Left lobe of liver (tissue), 2 donors: ENCODE data around the gene OR10G7. TPM values are rescaled to one million over a fixed set of nuclear protein-coding genes. Genes with fewer than 3 reads are reported as not detected.
"Not testable (repeated sequence)": the region's sequence is repeated elsewhere in the genome, so short reads cannot be mapped to it uniquely, and the experiment has no call there.

Experiments
- ATAC-seq: fragments of 200-7000 bp; cut with Tn5 transposase; one replicate; pipeline ENCODE4 v1.9.1; 2020; ENCODE audit warnings: mild to moderate bottlenecking, moderate library complexity
- DNase-seq: peaks from one replicate; pipeline ENCODE4 v3.0.0-alpha.2; 2020; ENCODE audit warnings: low spot score
- total RNA-seq: library from RNA; stranded (reverse); gene quantifications from one replicate; pipeline ENCODE4 v1.2.1, GENCODE V29; 2021
- donor health status: DM: no; HTN: no; CAD: no; lungs with moderate emphysema.
- donor health status: DM: no; HTN: yes; CAD: no.

The OR10G7 gene
- total RNA-seq, 1 donor from 2014 or later = not detected

GRCh38 chr11:124050748-124051147 is 9.6 kb upstream of the OR10G7 start:
- ATAC-seq (no peak), DNase-seq (no peak)

GRCh38 chr11:124043420-124043819 is 2.3 kb upstream of the OR10G7 start:
- ATAC-seq (no peak), DNase-seq (no peak)

DNA sequence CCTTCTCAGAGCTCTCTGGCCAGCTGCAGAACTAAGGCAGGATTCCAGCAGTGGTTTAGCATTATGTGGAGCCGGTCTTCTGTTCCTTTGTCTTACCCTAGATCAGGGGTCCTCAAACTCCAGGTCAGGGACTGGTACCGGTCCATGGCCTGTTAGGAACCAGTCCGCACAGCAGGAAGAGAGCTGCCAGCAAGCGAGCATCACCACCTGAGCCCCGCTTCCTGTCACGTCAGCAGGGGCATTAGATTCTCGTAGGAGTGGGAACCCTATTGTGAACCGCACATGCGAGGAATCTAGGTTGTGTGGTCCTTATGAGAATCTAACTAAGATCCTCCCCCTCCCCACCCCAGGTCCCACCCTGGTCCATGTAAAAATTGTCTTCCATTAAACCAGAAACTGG is 1.6 kb downstream of the OR10G7 start:
- no peak for ATAC-seq
- DNase-seq = no peak

GRCh38 chr11:124036666-124037065 is 4.5 kb downstream of the OR10G7 start:
- no peak for DNase-seq
- no peak for ATAC-seq

- DNase-seq (no peak), ATAC-seq (no peak)
Observed at GRCh38 chr11:124026498-124026897, 14.6 kb downstream of the OR10G7 start, which contains the start of gene OR10G8. Gene OR10G8, plus strand, starts transcription at chr11:124026798. Its CDS starts 2,825 bp downstream, at chr11:124029623.

GRCh38 chr11:124015837-124016236 is 25.3 kb downstream of the OR10G7 start:
- ATAC-seq, DNase-seq: not testable (repeated sequence)

- DNase-seq = no peak
- no peak for ATAC-seq
Observed at GRCh38 chr11:124012697-124013096, 28.4 kb downstream of the OR10G7 start, which contains the start of gene OR10G4. Gene OR10G4, plus strand, starts transcription at chr11:124012997. Its CDS starts 2,578 bp downstream, at chr11:124015575.

DNA sequence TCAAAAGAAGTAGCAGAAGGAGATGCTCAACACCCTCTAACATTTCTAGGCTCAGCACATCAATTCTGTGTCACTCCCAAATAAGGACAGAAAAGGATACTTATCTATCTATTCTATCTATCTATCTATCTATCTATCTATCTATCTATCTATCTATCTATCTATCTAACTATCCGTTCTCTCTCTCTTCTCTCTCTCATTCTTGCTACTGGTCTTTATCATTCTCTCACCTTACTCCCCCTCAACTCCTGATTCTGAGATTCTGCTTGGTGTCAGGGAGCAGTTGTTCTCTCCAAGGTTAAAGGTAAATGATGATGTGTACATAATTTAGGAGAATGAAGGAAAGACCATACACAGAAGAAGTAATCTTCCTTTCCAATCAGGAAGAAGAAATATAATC is 46.0 kb downstream of the OR10G7 start, which contains the start of gene OR10G6:
TSS of gene OR10G6 (minus strand) at position 43 of the 400 bp plus-strand sequence. CDS start at position 43, 0 bp downstream.
- DNase-seq = no peak
- no peak for ATAC-seq

Other genes starting within 250 kb of the OR10G7 start
- gene OR6M1, start 235.0 kb downstream of the OR10G7 start, total RNA-seq = not detected
- gene TMEM225, start 155.7 kb downstream of the OR10G7 start, total RNA-seq = not detected
- not detected for gene OR8D4, start 139.2 kb downstream of the OR10G7 start, total RNA-seq
- gene OR4D5, start 101.7 kb downstream of the OR10G7 start, total RNA-seq = not detected
- not detected for gene OR6T1, start 97.5 kb downstream of the OR10G7 start, total RNA-seq
- gene OR10S1, start 63.5 kb downstream of the OR10G7 start, total RNA-seq = not detected
- gene OR10G6, start 46.2 kb downstream of the OR10G7 start, total RNA-seq = not detected
- not detected for gene OR10G4, start 28.3 kb downstream of the OR10G7 start, total RNA-seq
- not detected for gene OR10G9, start 18.3 kb downstream of the OR10G7 start, total RNA-seq
- gene OR10G8, start 14.5 kb downstream of the OR10G7 start, total RNA-seq = not detected
- gene VWA5A, start 74.1 kb upstream of the OR10G7 start, total RNA-seq = 3.4 TPM
- gene OR10D3, start 142.0 kb upstream of the OR10G7 start, total RNA-seq = not detected
- not detected for gene OR8G1, start 199.8 kb upstream of the OR10G7 start, total RNA-seq
- gene OR8G5, start 215.1 kb upstream of the OR10G7 start, total RNA-seq = not detected